GM19395 (cell line): ENCODE measurements around the gene GRHL1.
"Not testable (repeated sequence)": the region's sequence is repeated elsewhere in the genome, so short reads cannot be mapped to it uniquely, and the experiment has no call there.

Experiments
- ATAC-seq: cut with Tn5 transposase; IDR thresholded peaks from one replicate; pipeline ENCODE4 v1.9.1; 2021; ENCODE audit warnings: mild to moderate bottlenecking, moderate library complexity; ENCODE audit not compliant: unreplicated experiment

The GRHL1 gene

GRCh38 chr2:10007921-10008808, 56.7 kb downstream of the GRHL1 start:
- no peak for ATAC-seq

GRCh38 chr2:10008809-10009176, 57.3 kb downstream of the GRHL1 start:
- no peak for ATAC-seq

GRCh38 chr2:10009271-10009810, 57.8 kb downstream of the GRHL1 start:
- no peak for ATAC-seq

GRCh38 chr2:10009811-10010781, 58.6 kb downstream of the GRHL1 start:
- ATAC-seq: no peak

GRCh38 chr2:10010861-10011605, 59.5 kb downstream of the GRHL1 start:
- not testable (repeated sequence) for ATAC-seq

- not testable (repeated sequence) for ATAC-seq
These were observed 60.3 kb downstream of the GRHL1 start for GRCh38 chr2:10011606-10012325.

GRCh38 chr2:10012366-10012962, 61.0 kb downstream of the GRHL1 start:
- not testable (repeated sequence) for ATAC-seq

- ATAC-seq: no peak
These were observed 61.5 kb downstream of the GRHL1 start for GRCh38 chr2:10012963-10013461.

- ATAC-seq: not testable (repeated sequence)
These were observed 62.3 kb downstream of the GRHL1 start for GRCh38 chr2:10013651-10014417.

- no peak for ATAC-seq
These were observed 63.1 kb downstream of the GRHL1 start for GRCh38 chr2:10014418-10015190.

GRCh38 chr2:10015376-10015989, 64.0 kb downstream of the GRHL1 start:
- not testable (repeated sequence) for ATAC-seq

GRCh38 chr2:10016001-10016801, 64.7 kb downstream of the GRHL1 start:
- ATAC-seq: no peak

- ATAC-seq: no peak
These were observed 65.3 kb downstream of the GRHL1 start for GRCh38 chr2:10016802-10017258.

- ATAC-seq: no peak
These were observed 65.9 kb downstream of the GRHL1 start for GRCh38 chr2:10017313-10017941.

- no peak for ATAC-seq
These were observed 67.7 kb downstream of the GRHL1 start for GRCh38 chr2:10019174-10019573.
